HG02623 (cell line): ENCODE data around the gene KAT6B.
A peak's percentile ranks its signal among the peaks of the same experiment; 100 is the strongest.
"Not testable (repeated sequence)": the region's sequence is repeated elsewhere in the genome, so short reads cannot be mapped to it uniquely, and the experiment has no call there.

Experiments
- ATAC-seq: cut with Tn5 transposase; IDR thresholded peaks from one replicate; pipeline ENCODE4 v1.9.1; 2021; ENCODE audit warnings: moderate library complexity; ENCODE audit not compliant: unreplicated experiment

The KAT6B gene

DNA sequence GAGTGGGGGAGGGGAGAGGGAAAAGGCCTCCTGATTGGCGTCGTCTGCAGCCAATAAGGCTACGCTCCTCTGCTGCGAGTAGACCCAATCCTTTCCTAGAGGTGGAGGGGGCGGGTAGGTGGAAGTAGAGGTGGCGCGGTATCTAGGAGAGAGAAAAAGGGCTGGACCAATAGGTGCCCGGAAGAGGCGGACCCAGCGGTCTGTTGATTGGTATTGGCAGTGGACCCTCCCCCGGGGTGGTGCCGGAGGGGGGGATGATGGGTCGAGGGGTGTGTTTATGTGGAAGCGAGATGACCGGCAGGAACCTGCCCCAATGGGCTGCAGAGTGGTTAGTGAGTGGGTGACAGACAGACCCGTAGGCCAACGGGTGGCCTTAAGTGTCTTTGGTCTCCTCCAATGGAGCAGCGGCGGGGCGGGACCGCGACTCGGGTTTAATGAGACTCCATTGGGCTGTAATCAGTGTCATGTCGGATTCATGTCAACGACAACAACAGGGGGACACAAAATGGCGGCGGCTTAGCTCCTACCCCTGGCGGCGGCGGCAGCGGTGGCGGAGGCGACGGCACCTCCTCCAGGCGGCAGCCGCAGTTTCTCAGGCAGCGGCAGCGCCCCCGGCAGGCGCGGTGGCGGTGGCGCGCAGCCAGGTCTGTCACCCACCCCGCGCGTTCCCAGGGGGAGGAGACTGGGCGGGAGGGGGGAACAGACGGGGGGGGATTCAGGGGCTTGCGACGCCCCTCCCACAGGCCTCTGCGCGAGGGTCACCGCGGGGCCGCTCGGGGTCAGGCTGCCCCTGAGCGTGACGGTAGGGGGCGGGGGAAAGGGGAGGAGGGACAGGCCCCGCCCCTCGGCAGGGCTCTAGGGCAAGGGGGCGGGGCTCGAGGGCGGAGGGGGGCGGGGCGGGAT, at the start of gene KAT6B:
TSS of gene KAT6B (plus strand) at position 459 of the 903 bp plus-strand sequence. CDS start 16,258 bp downstream, outside the sequence.
- ATAC-seq = peak; percentile 84

DNA sequence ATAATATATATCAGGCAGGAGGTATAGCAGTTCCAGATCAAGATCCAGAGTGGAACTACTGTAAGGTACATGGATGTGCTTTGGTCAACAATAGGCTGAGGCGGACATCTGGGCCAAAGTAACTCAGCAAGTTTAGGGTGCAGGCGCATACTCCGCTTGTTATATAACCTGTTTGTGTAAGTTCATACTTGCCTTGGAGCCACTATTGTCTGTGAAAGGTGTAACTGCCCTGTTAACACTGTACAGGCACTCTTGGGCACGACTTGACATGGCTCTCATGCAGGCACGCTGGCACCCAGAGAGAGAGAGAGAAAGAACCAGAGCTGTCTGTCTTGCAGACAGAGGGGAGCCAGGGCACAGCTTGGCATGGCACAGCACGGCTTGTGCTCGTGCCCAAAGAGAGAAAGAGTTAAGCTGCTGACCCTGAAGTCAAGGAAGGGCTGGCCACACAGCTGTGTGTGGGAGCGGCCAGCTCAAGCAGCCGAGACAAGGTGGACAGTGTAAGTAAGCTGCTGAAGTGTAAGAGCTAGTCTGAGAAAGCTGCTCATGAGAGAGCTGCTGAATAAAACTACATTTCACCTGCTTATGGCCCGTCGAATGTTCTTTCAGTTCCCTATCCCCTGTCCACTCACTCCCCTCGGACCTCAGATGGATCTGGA, 47.8 kb upstream of the KAT6B start:
- ATAC-seq = no peak

DNA sequence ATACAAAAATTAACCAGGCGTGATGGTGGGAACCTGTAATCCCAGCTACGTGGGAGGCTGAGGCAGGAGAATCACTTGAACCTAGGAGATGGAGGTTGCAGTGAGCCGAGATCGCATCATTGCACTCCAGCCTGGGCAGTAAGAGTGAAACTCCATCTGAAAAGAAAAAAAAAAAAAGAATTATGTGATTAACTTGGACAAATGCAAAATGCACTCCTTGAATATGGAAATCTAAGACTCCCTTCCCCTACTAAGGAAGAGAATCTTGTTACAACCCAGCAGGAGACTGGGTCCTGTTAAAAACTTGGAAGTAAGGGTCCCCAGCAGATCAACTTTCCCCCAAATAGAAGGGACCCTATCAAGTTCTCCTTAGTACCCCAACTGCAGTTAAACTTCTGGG, 44.5 kb upstream of the KAT6B start:
- ATAC-seq = not testable (repeated sequence)

DNA sequence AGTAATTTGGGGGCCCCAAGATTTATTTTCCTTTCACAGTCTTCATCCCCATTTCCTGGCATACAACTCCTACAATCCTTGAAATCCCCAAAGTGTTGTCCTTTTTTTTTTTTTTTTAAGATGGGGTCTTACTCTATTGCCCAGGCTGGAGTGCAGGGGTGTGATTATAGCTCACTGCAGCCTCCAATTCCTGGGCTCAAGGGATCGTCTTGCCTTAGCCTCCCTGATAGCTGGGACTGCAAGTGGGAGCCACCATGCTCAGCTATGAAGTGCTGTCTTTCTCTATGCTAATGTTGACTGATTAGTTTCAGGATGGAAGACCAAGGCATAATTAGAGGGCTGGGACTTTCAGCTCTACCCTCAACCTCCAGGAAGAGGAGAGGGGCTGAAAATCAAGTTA, 41.9 kb upstream of the KAT6B start:
- no peak for ATAC-seq

DNA sequence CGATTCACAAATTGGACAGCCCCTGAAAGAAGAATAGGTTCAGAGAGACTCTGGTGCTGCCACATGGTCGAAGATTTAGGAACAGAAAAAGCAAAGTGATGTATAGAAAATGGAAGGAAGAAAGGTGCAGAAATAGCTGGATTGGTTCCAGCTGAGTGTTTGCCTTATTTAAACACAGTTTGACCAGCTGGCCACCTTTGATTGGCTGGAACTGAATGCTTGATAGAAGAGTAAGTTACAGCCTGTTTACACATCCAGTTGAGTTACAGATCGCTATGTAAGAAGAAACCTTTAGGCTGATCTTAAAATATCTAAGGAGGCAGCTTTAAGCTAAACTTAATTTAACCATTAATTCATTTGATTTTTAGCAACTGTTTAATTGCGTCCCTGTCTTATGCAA, 40.3 kb upstream of the KAT6B start:
- no peak for ATAC-seq

DNA sequence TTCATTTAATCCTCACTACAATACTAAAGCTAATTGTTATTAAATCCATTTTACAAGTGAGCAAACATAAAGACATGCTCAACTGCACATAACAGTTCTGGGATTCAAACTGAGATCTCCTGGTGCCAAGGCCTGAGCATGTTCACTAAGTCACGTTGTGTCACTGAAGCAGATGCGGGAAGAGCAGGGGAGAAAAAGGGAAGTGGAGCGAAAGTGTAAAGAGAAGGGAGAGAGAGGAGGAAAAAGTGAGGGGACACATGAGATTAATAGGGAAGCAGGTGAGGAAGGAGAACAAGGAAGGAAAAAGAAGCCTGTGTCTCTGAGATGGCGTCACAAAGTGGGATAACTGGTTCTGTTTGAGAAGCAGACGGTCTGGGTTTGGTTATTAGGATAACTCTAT, 38.9 kb upstream of the KAT6B start:
- no peak for ATAC-seq

DNA sequence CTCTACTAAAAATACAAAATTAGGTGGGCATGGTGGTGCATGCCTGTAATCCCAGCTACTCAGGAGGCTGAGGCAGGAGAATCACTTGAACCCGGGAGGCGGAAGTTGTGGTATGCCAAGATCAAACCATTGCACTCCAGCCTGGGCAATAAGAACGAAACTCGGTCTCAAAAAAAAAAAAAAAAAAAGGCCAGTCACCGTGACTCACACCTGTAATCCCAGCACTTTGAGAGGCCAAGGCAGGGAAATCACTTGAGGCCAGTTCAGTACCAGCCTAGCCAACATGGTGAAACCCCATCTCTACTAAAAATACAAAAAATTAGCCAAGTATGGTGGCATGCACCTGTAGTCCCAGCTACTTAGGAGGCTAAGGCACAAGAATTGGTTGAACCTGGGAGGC, 34.4 kb upstream of the KAT6B start:
- ATAC-seq = not testable (repeated sequence)

DNA sequence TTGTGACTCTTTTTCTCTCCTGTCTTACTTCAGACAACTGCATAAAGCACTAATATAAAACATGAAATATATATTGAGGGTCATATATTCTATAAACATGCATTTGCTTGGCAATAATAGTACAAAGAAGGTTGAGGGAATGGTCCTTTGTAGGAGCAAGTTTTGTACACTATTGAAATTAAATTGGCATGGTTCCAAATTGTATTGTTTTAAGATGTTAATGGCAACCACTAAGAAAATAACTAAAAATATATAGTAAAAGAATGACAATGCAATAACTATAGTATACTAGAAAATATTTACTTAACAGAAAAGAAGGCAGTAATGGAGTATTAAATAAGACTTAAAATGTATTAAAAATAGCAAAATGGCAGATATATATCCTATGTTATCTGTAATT, 33.7 kb upstream of the KAT6B start:
- ATAC-seq = no peak

DNA sequence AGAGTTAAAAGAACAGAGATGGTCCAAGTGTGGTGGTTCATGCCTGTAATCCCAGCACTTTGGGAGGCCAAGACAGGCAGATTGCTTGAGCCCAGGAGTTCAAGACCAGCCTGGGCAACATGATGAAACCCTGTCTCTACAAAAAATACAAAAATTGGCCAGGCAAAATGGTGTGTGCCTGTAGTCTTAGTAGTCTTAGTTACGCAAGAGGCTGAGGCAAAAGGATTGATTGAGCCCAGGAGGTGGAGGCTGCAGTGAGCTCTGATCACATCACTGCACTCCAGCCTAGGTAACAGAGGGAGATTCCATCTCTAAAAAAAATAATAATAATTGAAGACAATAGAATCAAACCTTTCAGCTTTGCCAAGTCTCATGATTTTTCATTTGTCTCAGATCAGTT, 33.2 kb upstream of the KAT6B start:
- not testable (repeated sequence) for ATAC-seq

DNA sequence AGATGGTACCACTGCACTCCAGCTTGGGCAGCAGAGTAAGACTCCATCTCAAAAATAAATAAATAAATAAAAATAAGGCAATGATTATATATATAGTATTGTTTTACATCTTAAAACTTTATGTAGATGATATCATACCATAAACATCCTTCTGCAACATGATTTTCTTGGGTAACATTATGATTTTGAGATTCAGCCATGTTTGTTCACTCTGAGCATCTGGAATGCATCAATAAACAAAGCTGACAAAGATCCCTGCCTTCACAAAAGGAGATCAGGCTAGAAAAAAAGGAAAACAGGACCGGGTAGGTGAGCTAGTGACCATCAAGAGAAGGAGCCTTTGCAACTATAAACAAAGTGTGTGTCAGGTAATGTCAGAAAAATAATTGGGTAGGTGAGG, 31.9 kb upstream of the KAT6B start:
- ATAC-seq = no peak

DNA sequence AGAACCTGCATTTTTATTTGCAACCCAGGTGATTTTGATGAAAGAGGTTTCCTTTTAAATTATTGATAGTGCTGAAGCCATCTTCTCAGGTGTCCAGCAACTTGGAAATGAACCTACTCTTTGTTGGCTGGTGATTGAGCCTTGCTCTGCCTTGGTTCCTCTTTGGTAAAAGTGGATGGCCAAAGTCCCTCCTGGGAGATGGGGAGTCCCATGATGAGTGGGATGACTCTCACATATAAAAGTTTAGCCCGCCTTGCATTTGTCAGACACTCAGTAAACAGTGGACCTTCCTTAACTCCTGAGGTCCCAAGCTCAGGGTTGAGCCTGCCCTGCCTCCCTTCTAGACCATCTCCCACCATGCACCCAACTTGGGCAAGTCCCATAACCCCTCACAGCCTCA, 28.9 kb upstream of the KAT6B start:
- ATAC-seq = no peak

DNA sequence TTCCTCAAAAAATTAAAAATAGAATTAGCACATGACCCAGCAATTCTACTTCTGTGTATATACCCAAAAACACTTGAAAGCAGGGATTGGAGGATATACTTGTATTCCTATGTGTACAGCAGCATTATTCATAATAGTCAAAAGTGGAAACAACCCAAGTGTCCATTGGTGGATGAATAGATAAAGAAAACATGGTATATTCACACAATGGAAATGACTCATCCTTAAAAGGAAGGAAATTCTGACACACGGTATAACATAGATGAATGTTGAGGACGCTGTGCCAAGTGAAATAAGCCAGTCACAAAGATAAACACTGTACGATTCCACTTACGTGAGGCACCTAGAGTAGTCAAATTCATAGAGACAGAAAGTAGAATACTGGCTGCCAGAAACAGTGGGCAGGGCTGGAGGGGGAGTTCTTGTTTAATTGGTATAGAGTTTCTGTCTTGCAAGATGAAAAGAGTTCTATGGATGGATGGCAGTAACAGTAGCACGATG, 26.6 kb upstream of the KAT6B start:
- no peak for ATAC-seq

DNA sequence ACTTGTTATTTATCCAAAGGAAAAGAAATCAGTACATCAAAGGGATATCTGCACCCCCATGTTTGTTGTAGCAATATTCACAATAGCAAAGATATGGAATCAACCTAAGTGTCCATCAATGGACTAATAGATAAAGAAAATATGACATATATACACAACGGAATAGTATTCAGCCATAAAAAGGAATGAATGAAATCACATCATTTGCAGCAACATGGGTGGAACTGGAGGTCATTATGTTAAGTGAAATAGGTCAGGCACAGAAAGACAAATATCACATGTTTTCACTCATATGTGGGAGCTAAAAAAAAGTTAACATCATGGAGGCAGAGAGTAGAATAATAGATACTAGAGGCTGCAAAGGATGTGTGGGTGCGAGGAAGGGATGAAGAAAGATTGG, 25.0 kb upstream of the KAT6B start:
- no peak for ATAC-seq

DNA sequence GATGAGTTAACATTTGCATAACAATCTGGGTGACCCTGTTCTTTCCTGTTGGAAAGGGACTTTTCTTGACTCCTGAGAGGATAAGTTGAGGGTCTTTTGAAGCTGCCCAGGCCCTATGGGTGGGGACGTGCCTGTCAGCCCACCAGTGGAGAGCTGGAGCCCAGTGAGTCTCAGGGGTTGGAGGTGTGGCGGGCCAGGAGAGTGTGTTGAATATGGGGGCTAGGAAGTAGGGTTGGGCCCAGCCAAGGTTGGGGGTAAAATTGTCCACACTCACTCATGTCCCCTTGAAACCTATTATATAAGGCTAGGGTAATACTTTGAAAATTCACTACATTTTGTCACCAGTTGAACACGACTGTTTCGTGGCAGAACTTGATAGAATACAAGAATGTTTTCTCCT, 17.9 kb upstream of the KAT6B start:
- no peak for ATAC-seq

DNA sequence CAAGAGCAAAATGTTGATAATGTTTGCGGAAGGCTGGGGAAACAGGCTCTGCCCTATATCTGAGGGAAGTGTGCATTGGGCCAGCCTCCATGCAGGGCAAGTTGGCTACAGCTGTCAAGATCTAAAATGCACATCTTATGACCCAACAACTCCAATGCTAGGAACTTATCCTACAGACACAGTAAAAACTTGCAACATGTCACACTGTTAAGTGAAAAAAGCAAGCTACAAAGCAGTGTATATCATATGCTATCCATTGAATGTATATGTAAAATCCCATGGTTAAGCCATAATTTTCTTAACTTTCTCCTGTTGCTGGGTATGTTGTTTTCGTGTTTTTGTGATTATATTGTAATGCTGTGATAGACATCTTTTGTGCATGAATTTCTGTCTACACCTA, 16.3 kb upstream of the KAT6B start:
- ATAC-seq = no peak

DNA sequence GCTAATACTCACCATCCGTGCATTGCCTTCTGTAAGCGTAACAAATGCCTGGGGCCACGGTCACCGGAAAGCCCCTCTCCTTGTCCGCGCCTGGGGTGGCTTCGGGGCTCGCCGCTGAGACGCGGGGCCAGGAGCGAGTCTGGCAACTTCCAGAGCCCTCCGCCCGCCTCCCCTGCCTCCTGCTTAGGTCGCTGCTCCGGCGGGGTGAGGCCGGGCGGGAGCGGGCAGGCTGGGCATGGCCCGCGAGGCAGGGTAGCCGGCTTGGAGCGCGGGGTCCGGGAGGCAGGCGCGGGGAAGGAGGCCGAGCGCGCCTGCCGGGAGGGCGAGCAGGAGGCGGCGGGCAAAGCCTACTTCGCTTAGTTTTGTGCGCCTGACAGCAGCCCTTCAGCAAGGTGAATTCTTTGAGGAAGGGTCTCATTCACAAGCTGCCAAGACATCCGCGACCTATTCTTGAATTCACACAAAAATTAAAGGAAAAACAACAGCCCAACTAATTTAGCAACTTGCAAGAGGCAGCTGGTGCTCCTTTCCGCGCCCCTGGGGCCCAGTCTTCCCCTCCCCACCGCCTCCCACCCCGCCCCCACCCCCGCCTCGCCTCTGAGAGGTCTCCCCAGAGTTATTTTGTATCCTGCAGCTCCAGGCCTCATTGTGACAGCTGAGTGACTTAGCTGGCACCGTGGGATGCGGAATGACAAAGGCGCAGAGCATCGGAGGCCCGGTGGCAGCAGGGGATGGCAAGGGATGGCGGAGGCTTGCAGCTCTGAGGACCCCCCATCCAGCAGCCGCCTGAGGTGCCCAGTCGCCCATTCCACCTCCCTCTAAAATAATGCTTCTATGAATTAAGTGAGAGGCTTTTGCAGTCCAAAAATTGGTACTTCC, 12.8 kb upstream of the KAT6B start:
- no peak for ATAC-seq

DNA sequence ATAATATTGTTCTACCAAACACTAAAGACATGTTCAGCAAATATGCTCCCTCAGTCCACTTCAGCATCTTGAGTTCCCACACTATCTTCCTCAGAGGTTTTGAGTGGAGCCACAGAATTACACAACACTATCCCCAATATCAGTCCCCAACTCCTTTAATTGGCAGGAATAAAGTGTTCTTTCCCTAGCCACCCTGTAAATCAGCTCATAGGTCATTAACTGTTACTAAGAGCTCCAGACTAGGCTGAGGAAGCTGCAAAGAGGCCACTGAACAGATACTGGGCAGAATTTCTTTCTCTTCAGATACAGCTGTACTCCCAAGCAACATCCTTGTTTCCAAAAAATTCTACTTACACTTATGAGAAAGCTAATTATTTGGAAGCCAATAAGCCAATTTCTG, 11.6 kb upstream of the KAT6B start:
- ATAC-seq = no peak

DNA sequence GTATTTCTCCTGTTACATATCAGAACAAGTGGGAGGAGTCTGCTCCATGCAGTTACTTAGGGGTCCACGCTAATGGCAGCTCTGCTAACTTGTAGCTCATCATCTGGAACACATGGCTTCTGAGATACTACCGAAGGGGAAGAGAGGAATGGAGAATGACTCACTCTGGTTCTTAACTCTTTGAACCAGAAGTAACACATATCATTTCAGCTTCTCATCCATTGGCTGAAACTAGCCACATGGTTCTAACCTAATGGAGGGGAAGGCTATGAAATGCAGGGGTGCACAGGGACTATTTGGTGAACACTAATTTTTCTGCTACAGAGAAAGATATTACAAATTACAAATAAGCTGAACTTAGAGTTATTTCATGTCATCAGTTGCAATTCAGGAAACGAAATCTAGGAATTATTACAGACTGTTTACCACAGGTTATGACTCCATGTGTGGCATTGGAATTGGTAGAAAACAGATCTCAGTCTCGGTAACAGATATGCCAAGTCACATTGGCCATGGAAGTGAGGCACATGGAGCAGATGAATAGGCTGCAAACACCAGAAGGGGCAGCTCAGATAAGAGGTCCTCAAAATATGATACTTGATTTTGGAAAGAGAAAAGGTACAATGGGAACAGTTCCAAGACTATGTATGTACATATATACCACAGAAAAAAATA, 9.4 kb upstream of the KAT6B start:
- ATAC-seq = no peak

DNA sequence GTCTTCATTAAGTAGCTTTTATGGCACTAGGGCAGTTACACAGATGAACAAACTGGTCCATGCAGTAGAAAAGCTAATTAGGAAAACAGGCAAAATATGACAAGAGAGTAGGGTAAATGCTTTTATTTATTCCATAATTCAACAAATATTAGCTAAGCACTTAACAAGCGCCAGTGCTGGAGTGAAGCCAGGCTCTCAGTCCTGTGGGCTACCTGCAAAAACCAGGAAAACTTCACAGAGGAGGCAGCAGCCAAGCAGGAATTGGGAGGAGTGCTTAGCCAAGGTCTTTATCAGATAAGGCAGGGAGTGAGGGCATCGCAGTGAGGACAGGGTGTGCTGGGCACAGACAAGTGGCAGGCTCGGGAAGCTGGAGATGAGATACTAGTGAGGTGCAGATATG, 4.9 kb upstream of the KAT6B start:
- ATAC-seq = no peak

DNA sequence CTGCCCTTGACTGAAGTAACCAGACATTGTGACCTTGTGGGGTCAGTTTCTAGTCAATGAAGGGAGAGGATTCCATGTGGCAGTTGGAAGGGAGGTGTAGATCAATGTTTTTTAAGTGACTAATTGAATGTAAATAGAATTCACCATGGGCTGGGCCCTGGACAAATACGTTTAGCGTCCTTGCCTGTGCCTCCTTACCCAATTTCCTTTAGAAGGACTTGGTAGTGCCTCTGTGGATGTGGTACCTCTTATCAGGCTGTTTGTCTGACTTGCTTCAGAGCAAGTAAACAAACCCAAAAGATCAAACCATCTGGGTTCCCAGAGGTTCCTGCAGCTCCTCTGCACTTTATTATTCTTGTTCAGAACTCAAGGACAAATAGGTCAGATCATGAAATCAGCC, 4.3 kb upstream of the KAT6B start:
- no peak for ATAC-seq
